ENCODE measurements around the gene REXO5.

DNA sequence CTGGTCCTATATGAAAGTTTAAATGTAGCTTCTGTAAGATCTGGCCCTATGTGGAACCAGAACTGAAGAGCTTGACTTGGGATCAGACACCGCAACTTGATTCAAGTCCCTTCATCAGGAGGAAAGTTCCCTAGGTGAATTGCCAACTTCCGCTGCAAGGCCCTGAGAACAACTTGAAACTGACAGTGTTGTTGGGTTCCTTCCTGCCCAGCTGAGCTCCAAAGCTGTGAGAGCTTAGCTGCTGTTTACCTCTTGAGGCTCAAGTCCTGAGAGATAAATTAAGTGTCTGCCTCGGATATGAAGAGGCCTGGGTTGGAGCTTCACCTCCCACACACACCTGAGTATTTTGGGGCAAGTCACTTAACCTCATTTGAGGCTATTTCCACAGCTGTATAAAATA lies 44.7 kb downstream of the REXO5 start:
- TF ChIP-seq, protein P1, sequence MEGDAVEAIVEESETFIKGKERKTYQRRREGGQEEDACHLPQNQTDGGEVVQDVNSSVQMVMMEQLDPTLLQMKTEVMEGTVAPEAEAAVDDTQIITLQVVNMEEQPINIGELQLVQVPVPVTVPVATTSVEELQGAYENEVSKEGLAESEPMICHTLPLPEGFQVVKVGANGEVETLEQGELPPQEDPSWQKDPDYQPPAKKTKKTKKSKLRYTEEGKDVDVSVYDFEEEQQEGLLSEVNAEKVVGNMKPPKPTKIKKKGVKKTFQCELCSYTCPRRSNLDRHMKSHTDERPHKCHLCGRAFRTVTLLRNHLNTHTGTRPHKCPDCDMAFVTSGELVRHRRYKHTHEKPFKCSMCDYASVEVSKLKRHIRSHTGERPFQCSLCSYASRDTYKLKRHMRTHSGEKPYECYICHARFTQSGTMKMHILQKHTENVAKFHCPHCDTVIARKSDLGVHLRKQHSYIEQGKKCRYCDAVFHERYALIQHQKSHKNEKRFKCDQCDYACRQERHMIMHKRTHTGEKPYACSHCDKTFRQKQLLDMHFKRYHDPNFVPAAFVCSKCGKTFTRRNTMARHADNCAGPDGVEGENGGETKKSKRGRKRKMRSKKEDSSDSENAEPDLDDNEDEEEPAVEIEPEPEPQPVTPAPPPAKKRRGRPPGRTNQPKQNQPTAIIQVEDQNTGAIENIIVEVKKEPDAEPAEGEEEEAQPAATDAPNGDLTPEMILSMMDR (IDR thresholded peaks at IDR 0.05): no peak
- TF ChIP-seq POLR2A (IDR thresholded peaks at IDR 0.05): no peak

Measured in lower leg skin (tissue), 3 donors.